ENCODE data around the gene FKBP2. TPM values are rescaled to one million over a fixed set of nuclear protein-coding genes. Genes with fewer than 3 reads are reported as not detected.

The FKBP2 gene
- total and polyA plus RNA-seq, 2 of the 13 experiments (the other 11 are each of a cell fraction or from before 2014, with no cell fraction given), result 30.1 to 53.3 TPM

- TF ChIP-seq ZC3H4 (CRISPR knock-in tag; IDR thresholded peaks at IDR 0.05; ENCODE audit: borderline replicate concordance), result no peak
- no peak for TF ChIP-seq RERE (CRISPR knock-in tag; IDR thresholded peaks at IDR 0.05; ENCODE audit: low read depth)
- no peak for TF ChIP-seq HDAC2 (CRISPR knock-in tag; IDR thresholded peaks at IDR 0.05)
- no peak for TF ChIP-seq NAIF1 (CRISPR knock-in tag; IDR thresholded peaks at IDR 0.05; ENCODE audit: borderline replicate concordance)
- TF ChIP-seq ZNF850 (CRISPR knock-in tag; conservative IDR thresholded peaks at IDR 0.05), result no peak
- TF ChIP-seq MED13 (CRISPR knock-in tag; IDR thresholded peaks at IDR 0.05), result no peak
- no peak; the same call in 1 of the 2 replicates for TF ChIP-seq REL (CRISPR knock-in tag; conservative IDR thresholded peaks at IDR 0.05)
- TF ChIP-seq MTF1 (CRISPR knock-in tag; IDR thresholded peaks at IDR 0.05), result no peak
- TF ChIP-seq ARID2 (CRISPR knock-in tag; IDR thresholded peaks at IDR 0.05; ENCODE audit: borderline replicate concordance), result peak; percentile 33; the same call in 1 of the 2 replicates
- TF ChIP-seq, protein P1, sequence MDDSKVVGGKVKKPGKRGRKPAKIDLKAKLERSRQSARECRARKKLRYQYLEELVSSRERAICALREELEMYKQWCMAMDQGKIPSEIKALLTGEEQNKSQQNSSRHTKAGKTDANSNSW (CRISPR knock-in tag; IDR thresholded peaks at IDR 0.05; ENCODE audit: borderline replicate concordance), result no peak
- no peak for TF ChIP-seq BCLAF1 (IDR thresholded peaks at IDR 0.05)
- no peak for TF ChIP-seq ZFAT (CRISPR knock-in tag; conservative IDR thresholded peaks at IDR 0.05)
- TF ChIP-seq POLR2AphosphoS5 (IDR thresholded peaks at IDR 0.05; ENCODE audit: low read depth, low read length), result no peak
- TF ChIP-seq MBNL3 (CRISPR knock-in tag; conservative IDR thresholded peaks at IDR 0.05), result no peak
- no peak for TF ChIP-seq ZNF543 (CRISPR knock-in tag; IDR thresholded peaks at IDR 0.05)
- TF ChIP-seq, protein P2, sequence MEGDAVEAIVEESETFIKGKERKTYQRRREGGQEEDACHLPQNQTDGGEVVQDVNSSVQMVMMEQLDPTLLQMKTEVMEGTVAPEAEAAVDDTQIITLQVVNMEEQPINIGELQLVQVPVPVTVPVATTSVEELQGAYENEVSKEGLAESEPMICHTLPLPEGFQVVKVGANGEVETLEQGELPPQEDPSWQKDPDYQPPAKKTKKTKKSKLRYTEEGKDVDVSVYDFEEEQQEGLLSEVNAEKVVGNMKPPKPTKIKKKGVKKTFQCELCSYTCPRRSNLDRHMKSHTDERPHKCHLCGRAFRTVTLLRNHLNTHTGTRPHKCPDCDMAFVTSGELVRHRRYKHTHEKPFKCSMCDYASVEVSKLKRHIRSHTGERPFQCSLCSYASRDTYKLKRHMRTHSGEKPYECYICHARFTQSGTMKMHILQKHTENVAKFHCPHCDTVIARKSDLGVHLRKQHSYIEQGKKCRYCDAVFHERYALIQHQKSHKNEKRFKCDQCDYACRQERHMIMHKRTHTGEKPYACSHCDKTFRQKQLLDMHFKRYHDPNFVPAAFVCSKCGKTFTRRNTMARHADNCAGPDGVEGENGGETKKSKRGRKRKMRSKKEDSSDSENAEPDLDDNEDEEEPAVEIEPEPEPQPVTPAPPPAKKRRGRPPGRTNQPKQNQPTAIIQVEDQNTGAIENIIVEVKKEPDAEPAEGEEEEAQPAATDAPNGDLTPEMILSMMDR (CRISPR knock-in tag; IDR thresholded peaks at IDR 0.05), result peak; percentile 22; the same call in 1 of the 2 replicates
- TF ChIP-seq SRSF9 (IDR thresholded peaks at IDR 0.05; ENCODE audit: borderline replicate concordance, insufficient read depth, low read depth, low read length, poor library complexity, severe bottlenecking), result no peak
- no peak; the same call in 1 of the 2 replicates for TF ChIP-seq TARDBP (CRISPR knock-in tag; IDR thresholded peaks at IDR 0.05)
Observed at GRCh38 chr11:64234647-64235379, 6.1 kb upstream of the FKBP2 start (continued).

Data from HepG2 (cell line).